Activated CD4-positive, alpha-beta T cell treated with anti-CD3 and anti-CD28 coated beads for 48 hours (primary cell): ENCODE measurements around the gene ACOXL.
"Not testable (repeated sequence)": the region's sequence is repeated elsewhere in the genome, so short reads cannot be mapped to it uniquely, and the experiment has no call there.

Experiments
- DNase-seq: peaks from one replicate; pipeline ENCODE4 v3.0.0-alpha.2; 2020

ACOXL gene

DNA sequence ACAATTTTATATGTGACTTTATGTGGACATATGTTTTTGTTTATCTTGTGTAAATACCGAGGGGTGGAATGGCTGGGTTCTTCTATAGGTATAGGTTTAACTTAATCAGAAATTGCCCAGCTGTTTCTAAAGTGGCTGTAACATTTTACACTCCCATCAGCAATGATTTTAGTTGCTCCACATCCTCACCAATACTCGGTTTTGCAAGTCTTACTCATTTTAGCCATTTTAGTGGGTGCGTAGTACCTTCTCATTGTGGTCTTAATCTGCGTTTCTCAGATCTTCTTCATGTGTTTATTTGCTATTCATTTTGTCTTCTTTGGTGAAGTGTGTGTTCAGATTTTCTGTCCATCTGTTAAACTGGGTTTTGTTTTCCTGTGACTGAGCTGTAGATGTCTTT is 292.9 kb downstream of the ACOXL start:
- DNase-seq = no peak

DNA sequence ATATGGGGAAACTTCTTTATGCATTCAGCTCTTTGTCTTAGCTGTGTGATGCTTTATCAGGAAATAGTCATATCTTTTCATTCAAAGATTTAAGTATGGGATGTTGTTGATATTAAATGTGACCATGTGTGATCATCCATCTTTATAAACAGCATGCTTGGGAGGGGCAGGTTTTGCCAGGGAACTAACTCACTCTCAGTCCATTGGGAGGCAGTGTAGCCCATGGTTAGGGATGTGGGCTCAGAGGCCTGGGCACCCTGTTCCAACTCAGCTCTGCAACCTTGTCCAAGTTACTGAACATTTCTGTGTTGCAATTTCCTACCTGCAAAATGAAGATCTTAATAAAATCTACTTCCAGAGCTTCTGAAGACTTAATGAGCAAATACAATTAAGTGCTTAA is 296.3 kb downstream of the ACOXL start:
- no peak for DNase-seq

DNA sequence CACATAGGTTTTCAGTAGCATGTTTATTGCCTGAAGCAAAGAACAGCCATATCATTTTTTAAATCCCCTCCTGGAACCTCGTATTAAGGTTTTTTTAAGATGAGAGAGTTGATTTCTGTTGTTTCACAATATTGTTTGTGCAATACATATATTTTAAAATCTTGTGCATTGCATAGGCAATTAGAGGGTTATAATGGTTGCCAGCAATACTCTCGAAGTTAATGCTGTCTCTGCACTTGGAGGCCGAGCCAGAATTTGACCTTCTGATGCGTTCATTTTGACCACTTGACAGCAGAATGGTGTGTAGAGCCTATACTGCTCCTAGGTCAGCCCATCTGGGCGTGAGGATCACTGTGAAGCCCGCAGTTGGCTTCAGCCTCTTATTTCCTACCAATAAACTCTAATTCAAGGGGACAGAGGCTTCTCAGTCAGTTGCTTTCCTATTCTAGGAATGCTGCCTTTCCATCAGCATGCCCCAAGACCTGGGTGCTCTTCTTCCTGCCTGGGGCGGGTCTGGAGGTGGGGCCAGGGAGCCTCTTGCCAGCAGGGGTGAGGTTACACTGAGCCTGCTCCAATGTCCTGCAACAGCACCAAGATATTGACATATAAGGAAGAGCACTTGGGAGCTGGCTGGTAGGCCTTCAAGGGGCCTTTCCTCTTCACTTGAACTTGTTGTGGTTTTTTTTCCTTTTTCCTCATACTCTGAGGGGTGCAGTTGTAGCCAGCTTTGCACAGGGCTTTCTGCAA is 297.0 kb downstream of the ACOXL start:
- no peak for DNase-seq

DNA sequence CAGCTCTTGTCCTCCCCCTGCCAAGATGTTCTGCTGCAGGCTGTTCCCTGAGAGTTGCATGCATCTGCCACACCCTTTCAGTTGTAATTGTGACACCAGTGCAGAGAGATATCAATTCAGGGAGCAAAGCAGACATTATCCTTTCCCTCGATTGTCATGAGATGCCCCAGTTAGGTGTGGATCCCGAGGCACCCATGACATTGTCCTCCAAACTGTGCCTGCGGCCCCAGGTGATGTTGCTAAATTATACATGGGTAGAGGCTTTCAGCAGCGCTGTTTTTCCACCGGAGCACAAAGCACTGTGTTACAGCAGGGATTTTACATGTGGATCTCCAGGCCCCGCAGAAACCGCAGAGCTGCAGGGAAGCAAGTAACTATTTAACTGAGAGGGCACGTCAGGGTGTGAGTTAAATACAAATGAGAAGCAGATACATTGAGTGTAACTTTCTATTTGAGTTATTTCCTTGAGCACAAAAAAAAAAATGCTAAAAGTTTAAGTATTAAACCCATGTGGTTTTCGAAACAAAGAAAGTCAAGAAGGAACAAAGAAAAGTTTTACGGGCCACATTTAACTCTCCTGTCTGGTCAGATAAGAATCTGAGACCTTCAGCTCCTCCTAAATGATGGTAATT is 298.0 kb downstream of the ACOXL start:
- DNase-seq = no peak

DNA sequence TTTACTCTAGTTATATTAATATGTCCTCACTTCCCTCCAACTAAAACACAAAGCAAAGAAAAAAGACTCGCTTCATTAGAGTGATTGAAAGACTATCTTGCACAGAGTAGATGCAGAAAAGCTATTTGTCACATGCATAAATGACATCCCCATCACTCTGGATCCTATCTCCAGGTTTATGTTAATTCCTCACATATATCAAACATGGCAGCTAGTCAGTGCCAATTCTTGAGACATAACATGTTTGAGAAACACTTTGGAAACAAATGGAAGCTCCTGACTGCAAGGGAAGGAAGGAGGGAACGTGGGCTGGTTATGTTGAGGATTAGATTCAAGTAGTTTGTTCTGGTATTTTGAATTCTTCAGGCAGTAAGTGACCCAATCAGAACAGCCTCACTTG is 298.6 kb downstream of the ACOXL start:
- no peak for DNase-seq

DNA sequence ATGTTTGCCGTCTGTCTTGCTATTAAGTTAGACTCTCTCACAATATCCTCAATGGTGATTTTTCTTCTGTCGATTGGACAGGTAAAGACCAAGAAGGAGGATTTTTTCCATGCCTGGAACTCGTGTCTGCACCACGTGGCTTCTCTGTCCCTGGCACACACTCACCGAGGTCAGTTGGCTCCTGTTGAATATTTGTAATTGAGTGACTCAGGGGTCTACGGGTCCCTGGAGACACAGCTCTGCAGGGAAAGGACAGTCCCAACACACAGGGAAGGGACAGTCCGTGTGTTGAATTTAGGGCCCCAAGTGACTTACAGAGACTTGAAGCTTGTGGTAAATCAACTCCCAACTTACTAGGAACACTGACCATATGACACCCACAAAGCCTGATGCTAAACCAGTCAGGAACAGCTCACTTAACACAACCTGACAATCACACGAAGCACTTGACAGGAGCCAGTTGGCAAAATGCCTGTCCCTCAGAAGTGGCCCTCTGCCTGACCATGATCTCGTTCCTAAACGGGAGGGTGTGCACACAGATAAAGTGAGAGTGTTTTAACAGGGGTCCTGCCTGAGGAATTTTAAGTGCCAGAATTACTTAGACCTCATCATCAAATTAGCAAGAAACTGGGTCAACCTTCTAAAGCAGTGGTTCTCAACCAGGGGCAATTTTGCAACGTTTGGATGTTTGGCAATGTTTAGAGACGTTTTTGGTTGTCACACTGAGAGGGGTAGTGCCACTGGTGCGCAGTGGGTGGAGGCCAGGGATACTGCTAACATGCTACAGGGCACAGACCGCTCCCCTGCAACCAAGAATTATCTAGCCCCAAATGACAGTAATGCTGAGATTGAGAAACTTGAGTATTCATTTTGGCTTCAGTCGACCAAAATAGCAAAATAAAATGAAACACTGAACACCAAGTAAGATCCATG is 299.4 kb downstream of the ACOXL start:
- DNase-seq = no peak

DNA sequence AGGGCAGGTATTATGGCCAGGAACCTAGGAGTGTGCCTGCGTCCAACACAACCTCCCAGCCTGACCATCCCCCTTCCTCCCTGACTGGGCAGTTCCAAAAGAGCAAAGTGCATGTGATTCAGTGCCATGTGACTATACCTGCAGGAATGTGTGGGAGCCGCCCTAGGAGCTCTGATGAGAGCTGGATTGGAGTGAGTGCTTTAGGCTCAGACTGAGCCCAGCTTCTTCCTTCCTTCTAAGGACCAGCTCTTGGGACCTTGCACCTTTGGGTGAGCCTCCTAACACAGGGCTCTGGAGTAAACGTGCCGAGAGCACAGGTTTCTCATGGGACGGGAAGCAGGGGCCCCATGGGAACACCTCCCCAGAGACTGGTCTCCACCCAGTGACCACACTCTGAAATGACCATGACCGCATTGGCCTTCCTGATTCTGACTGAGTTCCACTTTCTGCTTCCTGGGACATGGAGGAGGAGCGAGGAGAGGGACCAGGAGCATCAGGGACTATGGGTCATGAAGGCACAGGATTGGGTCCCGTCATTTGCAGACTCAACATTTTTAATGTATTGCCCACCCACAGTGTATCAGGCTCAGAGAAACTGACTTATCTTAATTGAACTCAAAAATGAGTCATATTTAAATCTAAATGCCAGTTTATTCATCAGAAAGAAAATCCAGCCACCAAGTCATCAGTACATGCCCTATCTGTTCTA is 300.5 kb downstream of the ACOXL start:
- no peak for DNase-seq

DNA sequence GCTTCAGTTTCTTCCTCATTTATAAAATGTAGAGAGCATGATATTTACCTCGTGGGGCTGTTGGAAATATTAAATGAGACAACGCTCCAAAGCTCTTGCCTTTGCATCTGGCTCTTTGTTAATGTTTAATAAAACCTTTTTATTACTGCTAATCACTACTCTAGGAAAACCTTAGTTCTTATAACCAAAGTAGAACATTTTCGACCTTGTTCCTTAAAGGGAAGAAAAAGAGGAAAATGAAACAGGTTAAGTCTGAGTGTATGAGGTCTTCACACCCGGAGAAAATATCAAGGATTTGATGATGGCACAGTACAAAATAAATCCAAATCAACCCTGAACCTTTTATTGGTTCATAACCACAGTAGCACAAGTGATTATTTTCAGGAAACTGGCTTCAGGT is 301.8 kb downstream of the ACOXL start:
- DNase-seq = no peak

DNA sequence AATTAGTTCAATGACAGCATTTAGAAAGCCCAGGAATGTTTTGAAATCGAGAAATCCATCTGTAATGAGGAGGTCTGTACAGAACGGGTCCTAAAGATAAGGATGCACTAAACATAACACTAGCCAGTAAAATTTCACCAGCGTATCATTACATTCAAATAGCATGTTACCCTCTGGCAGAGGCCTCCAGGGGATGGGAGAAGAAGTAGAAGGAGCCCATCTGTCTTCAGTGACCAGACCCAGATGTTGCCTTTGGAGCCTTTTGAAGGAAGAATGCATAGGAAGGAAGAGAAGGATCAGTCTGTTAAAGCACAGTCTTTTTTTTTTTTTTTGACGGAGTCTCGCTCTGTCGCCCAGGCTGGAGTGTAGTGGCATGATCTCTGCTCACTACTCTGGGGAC is 302.2 kb downstream of the ACOXL start:
- no peak for DNase-seq

DNA sequence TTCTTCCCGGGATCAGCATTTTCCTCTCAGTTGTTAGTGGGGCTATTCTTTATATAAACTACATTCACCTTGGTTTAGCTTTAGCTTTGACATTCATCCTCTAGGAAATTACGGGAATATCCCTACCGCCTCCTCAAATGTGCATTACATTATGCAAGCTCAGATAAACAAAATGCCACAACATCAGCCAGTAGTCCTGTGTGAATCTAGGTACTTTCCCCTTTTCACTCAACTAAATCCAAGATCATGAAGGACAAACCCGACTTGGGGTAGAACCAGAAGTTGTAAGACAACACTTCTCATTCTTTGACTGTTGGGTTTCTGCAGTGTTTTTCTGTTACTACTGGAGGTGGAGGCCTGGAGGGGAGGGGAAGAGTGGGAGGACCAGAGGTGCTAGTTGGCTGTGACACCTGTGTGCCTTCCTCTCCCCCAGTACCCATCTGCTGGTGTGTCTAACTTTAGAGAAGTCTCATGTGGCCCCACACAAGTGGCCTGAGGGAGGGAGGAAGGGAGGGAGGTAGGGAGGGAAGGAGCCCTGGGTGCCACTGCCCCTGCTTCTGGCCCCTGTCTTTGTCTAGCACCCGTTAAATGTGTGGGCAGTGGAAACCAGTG is 303.6 kb downstream of the ACOXL start:
- DNase-seq = no peak

DNA sequence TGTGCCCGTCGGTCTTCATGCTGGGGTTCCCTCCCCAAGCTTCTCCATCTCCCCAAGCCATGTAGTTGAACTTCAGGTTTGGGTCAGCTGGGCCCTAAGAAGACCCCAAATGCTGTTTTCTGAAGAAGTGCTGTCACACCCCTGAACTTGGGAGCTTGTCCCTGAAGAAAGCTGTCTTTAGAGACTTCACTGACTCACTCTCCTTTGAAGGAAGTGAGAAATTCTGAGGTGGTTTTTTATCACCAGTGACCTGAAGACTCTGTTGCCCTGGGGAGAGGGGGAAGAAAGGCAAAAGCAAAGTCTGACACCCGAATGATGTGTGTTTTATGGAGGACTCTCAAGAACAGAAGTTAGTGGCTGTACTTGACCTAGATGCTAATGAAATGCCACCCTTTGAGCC is 304.8 kb downstream of the ACOXL start:
- DNase-seq = no peak

DNA sequence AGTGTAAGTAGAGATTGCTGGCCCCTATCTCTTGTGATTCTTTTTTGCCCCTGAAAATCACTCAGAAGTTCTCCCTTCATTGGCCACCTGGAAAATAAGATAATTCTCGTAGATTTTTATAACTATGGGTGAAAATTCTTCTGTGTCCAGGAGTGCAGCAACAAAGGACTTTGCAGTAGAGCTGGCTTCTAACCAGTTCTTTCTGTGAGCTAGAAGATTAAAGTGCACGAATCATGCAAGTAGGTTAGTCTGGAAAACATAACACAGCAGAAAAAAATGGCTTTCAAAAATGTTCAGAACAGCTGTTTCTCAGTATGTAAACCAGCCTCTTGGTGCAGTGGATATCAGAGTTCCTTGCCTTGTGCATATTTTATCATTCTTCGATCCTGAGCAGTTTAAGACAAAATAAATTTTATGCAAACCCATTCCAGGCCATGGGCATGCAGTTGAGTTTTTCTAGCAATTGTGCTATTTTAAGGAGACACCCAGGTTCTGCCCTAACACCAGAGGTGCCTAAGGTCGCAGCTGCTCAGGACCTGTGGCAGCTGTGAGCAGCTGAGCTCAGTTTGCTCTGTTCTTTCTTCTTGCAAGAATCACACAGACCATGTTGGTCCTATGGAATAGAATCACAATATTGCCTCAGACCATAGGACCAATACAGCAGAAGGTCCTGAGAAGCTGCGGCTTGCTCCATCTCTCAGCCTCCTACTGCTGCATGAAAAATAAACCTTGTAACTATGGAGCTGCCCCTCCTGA is 307.4 kb downstream of the ACOXL start:
- DNase-seq = no peak

DNA sequence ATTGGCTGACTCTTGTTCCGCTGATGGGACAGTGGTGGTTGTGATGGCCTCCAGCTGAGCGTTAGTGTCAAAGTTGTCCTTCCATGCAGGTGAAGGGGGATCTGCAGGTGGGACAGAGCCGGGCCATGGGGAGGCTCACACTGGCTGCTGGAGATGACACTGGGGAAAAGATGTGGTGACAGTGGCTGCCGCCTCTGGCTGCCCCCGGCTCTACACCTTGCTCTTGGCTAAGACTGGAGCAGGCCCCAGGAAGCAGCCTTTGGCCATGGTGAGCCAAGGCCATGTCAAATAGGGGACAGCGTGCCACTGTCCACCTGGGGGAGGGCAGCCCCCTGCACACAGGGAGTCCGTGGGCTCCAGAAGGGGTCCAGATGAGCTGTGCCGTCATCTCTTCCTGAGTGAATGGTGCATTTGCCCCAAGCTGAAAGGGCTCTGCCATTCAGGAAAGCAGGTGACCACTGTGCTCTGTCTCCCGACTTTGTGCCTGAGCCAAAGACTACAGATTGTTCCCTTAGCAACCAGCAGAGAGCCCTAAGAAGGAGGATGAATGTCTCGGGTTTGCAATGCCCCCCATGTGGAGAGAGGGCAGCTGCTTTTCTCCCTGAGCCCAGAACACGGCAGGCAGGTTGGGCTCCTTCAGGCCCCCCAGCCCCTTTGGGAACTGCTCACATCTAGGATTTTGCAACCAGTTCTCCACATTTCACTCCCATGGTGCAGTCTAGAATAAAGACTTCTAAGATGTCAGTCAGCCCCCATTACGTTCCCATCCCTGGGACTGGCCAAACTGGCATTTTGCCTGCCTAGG is 309.2 kb downstream of the ACOXL start:
- DNase-seq = no peak

DNA sequence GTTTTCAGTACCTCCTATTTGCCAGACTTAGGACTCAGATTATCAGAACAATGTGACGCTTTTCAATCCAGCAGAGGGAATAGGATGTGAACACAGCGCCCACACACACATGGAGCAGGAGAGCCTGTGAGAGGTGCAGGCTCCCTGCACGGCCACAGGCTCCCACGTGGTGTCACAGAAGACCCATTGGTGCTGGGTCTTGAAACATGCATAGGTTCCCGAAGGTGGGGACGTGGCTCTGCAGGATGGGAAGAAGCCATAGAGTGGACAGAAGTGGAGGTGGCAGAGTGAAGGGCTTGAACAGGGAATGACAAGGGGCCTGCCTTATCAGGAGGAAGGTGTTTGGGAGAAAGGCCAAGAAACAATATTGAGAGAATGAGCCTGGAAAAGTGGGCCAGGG is 309.9 kb downstream of the ACOXL start:
- DNase-seq = no peak

DNA sequence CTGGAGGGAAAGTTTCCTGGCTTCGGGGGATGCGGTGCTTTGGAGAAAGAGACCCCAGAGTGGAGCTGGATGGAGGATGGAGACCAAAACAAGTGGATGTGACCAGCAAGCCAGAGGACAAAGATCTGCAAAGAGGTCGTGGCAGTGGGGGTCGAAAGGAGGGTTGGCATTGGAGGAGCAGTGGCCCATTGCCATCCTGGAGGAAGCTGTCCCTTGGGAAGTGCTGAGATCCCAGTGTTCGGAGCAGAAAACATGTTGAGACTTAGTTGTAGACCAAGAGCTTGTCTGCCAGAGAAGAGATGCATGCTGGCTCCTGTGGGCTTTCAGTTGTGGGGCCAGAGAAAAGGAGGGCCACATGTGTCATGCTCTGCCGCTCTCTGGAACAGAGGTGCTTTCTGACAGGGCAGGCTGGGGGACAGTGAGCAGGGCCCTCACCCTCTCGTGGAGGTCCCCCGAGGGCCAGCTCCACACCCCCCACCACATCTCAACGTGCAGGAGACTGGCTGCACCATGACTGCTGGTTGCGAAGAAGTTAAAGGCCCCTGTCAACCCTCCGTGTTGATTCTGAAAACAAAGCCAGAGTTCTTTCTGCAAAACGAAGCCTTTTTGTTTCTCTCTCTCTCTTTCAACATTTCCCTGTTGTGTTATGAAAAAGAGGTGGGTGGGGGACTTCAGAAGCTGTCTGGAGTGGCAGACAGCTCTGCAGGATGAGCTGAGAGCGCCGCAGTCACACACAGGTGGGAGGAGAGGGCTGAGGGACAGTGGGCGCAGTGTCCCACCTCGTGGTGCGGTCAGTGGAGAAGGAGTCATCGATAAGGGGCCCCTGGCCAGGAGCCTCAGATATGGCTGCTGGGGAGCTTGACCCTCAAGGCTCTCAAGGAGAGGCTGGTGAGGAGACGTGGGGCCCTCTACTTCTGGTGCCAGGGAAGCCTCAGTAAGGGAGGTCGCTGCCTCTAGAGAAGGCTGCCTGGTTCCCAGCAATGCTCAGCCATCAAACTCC is 310.7 kb downstream of the ACOXL start:
- DNase-seq = peak; percentile 43

DNA sequence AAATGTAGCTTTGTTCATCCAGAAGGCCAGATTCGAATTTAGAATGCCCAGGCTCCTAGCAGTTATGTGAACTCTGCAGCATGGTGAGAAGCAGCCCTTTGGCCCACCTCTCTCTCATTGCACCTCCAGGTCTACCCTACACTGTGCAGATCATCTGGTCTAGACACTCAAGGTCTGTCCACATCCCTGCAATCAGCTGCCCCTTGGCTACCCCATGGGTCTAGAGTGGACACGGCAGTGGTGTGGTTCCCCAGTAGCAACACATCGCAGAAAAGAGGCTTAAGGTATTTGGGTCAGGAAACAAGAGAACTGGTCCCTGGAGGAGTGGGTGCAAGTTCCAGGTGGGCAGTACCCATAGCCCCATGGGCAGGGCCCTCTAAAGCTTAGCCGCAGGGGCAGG is 311.7 kb downstream of the ACOXL start:
- DNase-seq = no peak

DNA sequence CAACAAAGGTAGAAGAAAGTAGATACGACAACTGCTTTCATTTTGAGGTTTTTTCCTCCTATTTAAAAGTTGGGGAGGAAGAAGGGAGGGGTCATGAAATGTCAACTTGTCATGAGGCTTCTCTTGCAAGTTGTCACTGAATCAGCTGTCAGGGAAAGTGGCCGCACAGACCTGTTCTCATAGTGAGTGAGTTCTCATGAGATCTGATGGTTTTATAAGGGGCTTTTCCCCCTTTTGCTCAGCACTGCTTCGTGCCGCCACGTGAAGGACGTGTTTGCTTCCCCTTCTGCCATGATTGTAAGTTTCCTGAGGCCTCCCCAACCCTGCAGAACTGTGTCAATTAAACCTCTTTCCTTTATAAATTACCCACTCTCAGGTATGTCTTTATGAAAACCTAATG is 312.9 kb downstream of the ACOXL start:
- DNase-seq = not testable (repeated sequence)

DNA sequence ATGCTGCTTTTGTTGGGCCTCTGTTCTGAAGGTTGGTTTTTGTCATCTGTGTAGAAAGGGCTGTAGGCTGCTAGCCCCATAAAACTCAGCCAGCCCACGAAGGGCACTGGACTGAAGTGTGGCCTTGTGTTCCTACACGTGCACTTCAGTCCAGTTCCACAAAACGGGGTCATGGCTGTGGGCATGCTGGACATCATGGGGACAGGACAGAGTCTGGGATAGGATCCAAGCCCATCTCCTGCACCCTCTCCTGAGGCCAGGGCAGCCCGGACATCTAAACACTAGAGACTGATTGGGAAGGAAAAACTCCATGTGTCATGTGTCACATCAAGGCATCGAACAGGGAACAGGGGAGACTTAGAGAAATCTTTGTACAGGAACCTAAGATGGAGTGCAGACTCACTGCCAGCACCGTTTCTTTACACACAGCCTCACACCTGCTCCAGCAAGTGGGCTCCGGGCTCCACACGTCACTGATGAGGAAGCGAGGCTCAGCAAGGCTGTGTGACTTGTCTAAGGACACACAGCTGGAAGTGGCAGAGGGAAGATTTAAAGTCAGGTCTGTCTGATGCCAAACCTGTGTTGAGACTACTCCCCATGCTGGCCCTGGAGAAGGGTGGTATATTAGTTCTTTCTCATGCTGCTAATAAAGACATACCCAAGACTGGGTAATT is 313.5 kb downstream of the ACOXL start:
- no peak for DNase-seq

DNA sequence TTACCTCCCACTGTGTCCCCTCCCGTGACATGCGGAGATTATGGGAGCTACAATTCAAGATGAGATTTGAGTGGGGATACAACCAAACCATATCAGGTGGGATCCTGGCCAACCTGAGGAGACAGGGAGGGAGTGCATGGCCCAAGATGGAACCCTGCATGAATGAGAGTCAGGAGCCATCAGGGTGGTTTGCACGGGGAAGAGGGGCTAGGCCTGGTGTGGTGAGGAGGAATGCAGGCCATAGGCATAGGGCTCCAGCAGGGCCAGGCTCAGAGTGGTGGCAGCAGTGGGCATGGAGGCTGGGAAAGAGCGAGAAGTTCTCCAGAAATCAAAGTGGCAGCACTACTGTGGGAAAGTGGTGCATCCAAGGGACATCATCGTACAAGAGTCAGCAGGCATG is 314.3 kb downstream of the ACOXL start:
- no peak for DNase-seq
